ENCODE data around the gene CSH2.

- TF ChIP-seq, protein P1, sequence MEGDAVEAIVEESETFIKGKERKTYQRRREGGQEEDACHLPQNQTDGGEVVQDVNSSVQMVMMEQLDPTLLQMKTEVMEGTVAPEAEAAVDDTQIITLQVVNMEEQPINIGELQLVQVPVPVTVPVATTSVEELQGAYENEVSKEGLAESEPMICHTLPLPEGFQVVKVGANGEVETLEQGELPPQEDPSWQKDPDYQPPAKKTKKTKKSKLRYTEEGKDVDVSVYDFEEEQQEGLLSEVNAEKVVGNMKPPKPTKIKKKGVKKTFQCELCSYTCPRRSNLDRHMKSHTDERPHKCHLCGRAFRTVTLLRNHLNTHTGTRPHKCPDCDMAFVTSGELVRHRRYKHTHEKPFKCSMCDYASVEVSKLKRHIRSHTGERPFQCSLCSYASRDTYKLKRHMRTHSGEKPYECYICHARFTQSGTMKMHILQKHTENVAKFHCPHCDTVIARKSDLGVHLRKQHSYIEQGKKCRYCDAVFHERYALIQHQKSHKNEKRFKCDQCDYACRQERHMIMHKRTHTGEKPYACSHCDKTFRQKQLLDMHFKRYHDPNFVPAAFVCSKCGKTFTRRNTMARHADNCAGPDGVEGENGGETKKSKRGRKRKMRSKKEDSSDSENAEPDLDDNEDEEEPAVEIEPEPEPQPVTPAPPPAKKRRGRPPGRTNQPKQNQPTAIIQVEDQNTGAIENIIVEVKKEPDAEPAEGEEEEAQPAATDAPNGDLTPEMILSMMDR (IDR thresholded peaks at IDR 0.05), result no peak
- no peak for TF ChIP-seq EZH2 (IDR thresholded peaks at IDR 0.05)
Measured at GRCh38 chr17:63830278-63830677, 43.2 kb downstream of the CSH2 start.

All from neural progenitor cell (in vitro differentiated cells).